Measurements from ENCODE around the gene SPHKAP.

DNA sequence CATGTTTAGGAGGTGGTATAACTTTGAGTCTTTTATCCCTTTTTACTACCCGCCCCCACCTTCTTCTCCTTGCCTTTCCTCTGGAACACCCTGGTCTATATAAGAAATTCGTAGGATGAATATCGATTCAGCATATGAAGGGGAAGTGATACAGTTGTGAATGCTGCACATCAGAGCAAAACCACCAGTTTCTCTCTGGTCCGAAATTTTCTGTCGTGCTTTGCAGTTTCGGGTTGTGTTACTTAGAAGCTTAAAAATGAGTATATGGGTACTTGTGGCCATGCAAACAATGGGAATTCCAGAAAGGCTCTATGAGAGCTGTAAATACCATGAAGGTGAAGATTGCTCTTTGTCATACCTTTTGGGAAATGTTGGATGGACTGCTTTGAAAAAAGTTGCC is 249.5 kb downstream of the SPHKAP start:
- TF ChIP-seq, protein P1, sequence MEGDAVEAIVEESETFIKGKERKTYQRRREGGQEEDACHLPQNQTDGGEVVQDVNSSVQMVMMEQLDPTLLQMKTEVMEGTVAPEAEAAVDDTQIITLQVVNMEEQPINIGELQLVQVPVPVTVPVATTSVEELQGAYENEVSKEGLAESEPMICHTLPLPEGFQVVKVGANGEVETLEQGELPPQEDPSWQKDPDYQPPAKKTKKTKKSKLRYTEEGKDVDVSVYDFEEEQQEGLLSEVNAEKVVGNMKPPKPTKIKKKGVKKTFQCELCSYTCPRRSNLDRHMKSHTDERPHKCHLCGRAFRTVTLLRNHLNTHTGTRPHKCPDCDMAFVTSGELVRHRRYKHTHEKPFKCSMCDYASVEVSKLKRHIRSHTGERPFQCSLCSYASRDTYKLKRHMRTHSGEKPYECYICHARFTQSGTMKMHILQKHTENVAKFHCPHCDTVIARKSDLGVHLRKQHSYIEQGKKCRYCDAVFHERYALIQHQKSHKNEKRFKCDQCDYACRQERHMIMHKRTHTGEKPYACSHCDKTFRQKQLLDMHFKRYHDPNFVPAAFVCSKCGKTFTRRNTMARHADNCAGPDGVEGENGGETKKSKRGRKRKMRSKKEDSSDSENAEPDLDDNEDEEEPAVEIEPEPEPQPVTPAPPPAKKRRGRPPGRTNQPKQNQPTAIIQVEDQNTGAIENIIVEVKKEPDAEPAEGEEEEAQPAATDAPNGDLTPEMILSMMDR (conservative IDR thresholded peaks at IDR 0.05 in 1 of 2, IDR thresholded peaks at IDR 0.05 in 1 of 2; ENCODE audit: low read depth in 1 of 2, low read length in 2 of 2) = no peak
- TF ChIP-seq EZH2 (IDR thresholded peaks at IDR 0.05; ENCODE audit: low read length, missing control alignments) = no peak
